Activated CD4-positive, alpha-beta T cell treated with anti-CD3 and anti-CD28 coated beads for 24 hours (primary cell): ENCODE data around the gene SFI1.
"Not testable (repeated sequence)": the region's sequence is repeated elsewhere in the genome, so short reads cannot be mapped to it uniquely, and the experiment has no call there.

Experiments
- DNase-seq, 2 donors: peaks; one replicate each; pipeline ENCODE4 v3.0.0-alpha.2; 2020; ENCODE audit warnings: low read depth in 2 of 2

SFI1 gene

DNA sequence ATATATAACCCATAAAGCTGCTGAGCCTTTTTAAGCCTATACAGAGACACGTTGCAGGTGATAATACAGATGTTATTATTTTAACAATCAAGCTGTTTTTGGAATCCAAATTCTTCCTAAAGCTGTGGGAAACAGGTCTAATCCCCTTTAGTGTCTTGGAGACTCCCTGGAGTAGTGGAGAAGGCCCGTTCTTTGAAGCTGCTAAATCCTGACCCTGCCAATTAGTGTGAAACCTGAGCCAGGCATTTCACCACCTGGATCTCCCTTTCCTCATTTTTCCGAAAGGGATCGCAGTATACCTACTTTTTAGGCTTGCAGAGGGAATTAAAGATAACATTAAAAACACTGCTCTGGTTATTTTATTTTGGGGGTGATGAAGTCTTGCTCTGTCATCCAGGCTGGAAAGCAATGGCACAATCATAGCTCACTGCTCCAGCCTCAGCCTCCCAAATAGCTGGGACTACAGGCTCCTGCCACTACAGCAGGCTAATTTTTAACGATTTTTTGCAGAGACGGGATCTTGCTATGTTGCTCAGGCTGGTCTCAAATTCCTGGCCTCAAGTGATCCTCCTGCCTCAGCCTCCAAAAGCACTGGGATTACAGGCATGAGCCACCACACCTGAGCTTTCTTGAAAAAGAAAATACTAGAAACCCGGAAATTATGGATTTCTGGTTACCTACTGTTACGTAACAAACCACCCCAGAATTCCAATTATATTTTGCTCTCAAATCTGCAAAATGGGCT, 4.9 kb upstream of the SFI1 start:
- no peak for DNase-seq

DNA sequence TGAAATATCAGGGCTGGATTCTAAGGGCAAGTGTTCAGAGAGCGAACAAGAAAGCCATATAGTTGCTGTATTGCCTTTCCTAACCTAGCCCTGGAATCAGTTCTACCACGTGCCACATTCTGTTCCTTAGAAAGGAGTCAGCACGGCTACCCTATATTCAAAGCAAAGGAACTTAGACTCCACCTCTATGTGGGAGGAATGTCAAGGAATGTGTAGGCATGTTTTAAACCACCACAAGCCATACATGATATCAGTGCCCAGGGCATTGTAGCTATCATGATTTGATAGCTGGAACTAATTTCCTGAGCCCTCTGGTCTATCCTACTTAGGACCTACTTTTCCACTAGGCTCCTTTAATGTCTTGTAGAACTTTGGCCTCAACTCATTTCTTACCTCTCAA, 4.2 kb upstream of the SFI1 start:
- no peak for DNase-seq

DNA sequence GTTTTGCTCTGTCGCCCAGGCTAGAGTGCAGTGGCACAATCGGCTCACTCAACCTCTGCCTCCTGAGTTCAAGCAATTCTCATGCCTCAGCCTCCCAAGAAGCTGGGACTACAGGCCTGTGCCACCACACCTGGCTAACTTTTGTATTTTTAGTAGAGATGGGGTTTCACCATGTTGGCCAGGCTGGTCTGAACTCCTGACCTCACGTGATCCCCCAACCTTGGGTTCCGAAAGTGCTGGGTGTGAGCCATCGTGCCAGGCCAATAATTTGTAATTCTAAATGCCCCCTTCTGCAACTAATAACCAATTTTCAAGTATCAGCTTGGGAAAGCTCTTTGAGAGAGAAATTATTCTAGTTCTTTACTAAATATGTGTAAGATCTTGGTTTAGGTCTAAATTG, 3.0 kb upstream of the SFI1 start:
- not testable (repeated sequence) for DNase-seq

DNA sequence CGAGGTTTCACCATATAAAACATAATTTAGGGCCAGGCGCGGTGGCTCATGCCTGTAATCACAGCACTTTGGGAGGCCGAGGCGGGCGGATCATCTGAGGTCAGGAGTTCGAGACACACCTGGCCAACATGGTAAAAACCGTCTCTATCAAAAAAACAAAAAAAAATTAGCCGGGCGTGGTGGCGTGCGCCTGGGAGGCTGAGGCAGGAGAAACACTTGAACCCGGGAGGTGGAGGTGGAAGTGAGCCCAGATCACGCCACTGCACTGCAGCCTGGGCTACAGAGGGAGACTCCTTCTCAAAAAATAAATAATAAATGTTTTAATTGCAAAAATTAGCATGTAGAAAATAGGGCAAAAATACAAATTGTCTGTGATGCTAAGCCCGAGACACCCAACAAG, 993 bp upstream of the SFI1 start:
- no peak for DNase-seq

DNA sequence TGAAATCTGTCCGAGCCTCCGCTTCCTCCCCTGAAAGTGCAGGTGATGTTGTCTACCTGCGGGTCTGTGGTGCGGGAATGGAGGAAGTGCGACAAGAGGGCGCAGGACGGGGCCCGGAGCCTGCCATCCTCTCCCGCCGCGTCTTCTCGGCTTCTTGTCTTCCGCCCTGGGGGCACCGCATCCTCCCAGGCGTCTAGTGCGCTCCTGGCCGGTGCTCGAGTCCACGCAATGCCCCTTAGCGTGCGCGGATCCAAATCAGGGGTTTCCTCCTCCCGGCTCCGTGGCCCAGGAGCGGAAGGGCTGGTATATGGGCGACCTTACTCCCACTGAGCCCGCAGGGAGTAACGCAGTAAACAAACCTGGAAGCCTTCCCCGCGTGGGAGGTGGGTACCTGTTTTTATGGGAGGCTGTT, 405 bp downstream of the SFI1 start:
- DNase-seq: peak in 1 of 2 donors; percentile 25

DNA sequence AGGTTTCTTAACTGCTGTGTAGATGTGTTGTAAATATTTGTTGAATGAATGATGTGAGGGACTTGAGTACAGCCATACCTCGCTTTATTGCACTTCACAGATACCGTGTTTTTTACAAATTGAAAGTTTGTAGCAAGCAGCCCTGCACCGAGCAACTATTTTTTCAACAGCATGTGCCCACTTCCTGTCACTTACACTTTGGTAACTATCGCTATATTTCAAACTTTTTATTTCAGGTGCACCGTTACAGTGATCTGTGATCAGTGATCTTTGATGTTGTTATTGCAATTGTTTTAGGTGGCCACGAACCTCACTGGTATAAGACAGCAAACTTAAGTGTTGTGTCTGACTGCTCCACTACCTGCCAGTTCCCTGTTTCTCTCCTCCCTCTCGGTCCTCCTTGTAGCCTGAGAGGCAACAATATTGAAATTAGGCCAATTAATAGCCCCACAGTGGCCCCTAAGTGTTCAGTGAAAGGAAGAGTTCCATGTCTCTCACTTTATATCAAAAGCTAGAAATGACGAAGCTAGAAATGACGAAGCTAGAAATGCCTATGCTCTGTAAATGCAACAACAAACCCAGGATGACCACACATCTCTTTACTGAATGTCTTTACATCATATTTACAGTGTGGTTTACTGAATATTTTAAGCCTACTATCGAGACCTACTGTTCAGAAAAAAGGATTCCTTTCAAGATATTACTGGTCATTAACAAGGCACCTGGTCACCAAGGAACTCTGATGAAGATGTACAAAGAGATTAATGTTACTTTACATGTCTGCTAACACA, 1.0 kb downstream of the SFI1 start:
- no peak for DNase-seq

DNA sequence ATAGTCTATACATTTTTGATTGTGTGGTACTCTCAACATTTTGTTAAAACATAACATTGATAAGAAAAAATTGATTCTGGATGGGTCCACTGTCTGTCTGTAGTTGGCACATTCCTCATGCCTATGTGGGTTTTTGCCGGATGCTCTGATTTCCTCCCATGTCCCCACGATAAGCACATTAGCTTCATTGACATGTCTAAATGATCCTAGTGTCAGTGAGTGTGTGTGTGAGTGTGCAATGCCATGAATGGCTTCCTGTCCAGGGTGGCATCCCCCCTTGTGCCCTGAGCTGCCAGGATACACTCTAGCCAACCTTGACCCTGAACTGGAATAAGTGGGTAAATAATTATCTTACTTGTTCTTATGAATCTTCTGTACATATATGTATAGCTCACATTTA, 5.4 kb downstream of the SFI1 start:
- DNase-seq: no peak

DNA sequence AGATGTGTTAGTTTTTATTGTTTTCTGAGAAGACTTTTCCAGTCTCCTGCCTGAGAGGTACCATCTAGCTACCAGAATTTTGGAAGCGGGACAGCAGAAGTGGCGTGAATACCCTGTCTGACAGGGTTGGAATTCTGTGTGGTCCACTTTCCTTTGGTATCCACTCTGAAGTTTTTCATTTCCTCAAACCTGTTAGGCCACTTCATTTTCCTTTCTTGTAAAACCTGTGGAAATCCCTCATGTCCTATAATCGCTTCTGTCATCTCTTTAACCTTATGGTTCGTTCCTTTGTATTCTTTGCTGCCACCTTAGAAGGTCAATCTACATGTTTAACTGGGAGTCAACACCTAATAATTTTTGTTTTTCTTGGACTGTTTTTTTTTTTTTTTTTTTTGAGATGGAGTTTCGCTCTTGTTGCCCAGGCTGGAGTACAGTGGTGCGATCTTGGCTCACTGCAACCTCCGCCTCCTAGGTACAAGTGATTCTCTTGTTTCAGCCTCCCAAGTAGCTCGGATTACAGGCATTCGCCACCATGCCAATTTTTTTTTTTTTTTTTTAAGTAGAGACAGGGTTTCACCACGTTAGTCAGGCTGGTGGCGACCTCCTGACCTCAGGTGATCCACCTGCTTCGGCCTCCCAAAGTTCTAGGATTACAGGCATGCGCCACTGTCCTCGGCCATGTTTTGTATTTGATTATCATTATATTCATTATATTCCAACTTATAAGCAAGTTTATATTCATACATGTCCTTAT, 7.1 kb downstream of the SFI1 start:
- DNase-seq: no peak

DNA sequence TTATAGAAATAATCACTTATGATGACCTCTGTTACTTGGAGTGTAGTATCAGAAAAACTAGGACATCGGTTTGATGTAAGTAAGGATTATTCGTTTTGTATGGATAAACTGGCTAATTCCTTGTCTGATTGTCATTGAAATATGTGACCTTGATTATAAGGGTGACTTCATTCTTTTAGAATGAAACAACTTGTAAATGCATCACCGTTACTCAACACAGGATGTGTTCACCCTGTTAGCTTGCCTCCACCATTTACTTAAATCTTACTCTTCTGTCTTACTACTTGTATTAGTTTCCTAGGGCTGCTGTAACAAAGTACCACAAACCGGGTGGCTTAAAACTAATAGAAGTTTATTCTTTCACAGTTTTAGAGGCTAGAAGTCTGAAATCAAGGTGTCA, 7.9 kb downstream of the SFI1 start:
- DNase-seq: no peak

DNA sequence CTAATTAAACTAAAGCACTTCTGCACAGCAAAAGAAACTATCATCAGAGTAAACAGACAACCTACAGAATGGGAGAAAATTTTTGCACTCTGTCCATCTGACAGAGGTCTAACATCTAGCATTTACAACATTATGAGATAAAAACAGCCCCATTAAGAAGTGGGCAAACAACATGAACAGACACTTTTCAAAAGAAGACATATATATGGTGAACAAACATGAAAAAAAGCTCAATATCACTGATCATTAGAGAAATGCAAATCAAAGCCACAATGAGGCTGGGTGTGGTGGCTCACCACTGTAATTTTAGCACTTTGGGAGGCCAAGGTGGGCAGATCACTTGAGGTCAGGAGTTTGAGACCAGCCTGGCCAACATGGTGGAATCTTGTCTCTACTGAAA, 11.2 kb downstream of the SFI1 start:
- not testable (repeated sequence) for DNase-seq

DNA sequence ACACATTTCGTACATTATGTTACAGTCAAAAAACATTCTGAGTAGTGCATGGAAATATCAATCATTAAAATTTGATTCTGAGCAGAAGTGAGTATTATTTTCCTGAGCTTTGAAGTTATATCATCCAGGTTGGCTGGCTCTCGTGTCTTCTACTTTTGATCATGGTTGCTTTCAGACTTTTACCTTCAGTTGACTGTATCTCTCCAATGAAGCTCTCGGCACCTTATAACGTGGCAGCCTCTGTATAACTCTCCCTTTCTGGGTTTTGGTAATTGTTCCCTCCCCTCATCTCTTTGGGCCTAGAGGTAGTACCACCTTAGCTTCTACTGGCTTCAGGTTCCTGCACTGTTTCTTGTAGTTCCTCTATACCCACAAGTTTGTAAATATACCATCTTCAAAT, 12.2 kb downstream of the SFI1 start:
- no peak for DNase-seq

DNA sequence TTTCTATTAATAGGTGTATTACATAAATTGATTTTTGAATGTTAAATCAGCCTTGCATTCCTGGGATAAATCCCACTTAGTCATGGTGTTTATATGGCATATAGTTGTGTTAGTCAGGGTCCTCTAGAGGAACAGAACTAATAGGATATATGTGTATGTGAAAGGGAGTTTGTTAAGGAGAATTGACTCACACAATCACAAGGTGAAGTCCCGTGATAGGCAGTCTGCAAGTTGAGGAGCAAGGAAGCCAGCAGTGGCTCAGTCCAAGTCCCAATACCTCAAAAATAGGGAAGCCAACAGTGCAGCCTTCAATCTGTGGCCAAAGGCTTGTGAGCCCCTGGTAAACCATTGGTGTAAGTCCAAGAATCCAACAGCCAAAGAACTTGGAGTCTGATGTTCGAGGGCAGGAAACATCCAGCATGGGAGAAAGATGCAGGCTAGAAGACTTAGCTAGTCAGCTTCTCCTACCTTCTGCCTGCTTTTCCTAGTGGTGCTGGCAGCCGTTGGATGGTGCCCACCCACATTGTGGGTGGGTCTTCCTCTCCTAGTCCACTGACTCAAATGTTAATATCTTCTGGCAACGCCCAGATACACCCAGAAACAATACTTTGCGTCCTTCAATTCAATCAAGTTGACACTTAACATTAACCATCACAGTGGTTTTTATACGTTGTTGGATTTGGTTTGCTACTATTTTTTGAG, 12.9 kb downstream of the SFI1 start:
- DNase-seq: no peak

DNA sequence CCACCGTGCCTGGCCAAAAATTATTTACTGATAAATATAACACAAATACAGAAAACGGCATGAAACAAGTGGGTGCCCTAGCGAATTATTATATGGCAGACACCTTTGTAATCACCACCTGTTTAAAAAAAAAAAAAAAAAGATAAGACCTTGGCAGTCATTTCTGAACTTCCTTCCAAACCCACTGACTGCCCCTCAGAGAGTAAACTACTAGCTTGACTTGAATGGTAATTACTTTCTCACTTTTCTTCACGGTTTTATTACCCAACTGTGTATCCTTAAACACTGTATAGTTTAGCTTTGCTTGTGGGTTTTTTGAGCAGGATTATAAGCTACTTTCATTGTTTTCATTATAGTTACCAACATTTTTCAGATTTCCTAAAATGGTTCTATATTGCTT, 23.7 kb downstream of the SFI1 start:
- DNase-seq: no peak

DNA sequence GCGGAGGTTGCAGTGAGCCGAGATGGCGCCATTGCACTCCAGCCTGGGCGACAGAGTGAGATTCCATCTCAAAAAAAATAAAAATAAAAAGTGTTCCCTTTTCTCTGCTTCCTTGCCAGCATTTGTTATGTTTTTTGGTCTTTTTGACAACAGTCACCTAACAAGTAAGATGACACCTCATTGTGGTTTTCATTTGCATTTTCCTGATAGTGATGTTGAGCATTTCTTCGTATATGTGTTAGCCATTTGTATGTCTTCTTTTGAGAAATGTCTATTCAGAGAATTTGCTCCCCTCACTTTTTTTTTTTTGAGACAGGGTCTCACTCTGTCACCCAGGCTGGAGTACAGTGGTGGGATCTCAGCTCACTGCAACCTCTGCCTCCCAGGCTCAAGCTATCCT, 27.8 kb downstream of the SFI1 start:
- not testable (repeated sequence) for DNase-seq

DNA sequence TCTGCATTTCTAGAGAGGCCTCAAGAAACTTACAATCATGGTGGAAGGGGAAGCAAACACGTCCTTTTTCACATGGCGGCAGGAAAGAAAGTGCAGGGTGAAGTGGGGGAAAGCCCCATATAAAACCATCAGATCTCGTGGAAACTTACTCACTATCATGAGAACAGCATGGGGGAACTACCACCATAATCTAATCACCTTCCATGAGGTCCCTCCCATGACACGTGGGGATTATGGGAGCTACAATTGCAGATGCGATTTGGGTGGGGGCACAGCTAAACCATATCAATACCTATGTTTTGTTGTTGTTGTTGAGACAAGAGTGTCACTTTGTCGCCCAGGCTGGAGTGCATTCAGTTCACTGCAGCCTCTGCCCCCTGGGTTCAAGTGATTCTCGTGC, 29.9 kb downstream of the SFI1 start:
- peak in 1 of 2 donors; percentile 45 for DNase-seq

DNA sequence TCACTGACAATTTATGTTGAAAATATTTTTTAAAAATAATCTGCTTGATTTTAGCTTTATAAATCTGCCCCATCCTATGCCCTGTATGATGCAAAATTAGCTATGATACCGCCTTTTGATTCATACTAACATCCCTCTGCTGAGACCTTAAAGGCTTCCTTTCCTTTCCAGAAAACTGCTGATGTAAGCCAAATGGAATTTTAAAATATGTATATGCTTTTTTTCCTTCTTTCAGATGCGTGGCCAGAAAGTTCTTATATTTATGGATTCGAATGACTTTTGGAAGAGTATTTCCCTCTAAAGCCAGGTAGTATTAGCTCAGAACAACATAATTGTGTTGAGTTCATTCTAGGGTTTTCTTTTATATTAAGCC, 34.5 kb downstream of the SFI1 start:
- no peak for DNase-seq

DNA sequence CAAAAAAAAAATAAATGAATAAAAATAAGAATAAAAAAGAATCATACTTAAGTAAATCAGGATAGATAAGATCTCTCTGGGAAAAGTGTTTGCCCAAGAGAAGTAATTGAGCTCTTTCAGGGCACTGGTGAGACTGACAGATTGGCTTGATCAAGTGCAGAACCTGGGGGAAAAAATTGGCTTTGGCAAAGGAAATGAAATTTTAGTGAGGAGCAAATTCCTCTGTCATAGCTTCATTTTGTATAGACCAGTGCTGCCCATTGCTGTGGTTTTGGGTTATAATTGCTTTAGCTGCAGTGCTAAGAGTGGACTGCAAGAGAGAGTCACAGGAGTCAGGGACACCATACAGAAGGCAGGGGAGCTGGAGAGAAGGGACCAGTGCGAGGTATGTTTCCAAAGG, 35.7 kb downstream of the SFI1 start:
- no peak for DNase-seq

DNA sequence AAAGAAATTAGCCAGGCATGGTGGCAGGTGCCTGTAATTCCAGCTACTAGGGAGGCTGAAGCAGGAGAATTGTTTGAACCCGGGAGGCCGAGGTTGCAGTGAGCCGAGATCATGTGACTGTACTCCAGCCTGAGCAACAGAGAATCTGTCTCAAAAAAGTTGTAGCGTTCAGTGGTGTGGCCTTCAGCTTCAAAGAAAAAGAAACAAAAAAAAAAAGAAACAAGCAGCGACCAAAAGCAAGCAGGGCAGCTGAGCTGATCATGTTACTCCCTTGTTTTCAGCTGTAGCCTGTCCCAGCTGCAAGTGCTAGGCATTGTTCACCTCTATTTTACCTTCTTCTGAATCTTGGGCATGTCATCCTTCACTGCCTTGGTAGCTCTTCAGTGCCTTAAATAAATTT, 37.0 kb downstream of the SFI1 start:
- no peak for DNase-seq

DNA sequence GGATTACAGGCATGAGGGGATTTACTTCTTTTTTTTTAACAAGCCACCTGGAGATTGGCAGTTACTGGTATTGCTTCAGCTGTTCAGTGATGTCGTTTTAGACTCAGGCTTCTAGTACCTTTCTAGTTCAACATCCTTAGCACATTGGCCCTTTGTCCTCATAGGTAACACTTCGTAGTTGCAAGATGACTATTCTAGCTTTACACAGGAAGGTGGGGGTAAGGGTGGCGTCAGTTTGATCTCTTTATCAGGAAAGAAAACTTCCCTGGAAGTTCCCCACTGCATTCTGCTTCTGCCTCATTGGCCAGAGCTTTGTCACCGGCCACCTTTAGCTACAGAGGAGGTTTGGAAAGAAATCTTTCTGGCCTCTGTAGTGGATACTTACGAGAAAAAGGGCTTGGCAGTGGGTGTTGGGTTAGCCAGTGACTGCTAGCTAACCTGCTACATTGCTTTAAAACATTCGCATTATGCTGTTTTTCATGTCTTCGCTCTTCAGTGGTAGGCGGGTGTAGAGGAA, 40.7 kb downstream of the SFI1 start:
- peak in 1 of 2 donors; percentile 23 for DNase-seq

DNA sequence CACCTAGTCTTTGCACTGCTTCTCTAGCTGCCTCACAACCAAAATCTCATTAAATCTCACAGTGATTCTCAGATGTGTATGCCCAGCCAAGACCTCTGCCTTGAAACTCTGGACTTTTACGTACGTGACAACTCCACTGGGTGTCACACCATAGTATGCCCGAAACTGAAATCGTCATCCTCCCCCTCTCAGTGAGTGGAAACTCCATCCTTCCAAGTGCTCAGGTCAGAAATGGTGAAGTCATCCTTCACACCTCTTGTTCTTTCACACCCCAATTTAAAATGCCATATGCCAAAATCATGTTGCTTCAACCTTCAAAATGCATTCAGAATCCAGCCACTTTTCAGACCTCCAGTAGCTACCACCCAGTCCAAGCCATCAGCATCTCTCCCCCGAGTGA, 42.5 kb downstream of the SFI1 start:
- no peak for DNase-seq

DNA sequence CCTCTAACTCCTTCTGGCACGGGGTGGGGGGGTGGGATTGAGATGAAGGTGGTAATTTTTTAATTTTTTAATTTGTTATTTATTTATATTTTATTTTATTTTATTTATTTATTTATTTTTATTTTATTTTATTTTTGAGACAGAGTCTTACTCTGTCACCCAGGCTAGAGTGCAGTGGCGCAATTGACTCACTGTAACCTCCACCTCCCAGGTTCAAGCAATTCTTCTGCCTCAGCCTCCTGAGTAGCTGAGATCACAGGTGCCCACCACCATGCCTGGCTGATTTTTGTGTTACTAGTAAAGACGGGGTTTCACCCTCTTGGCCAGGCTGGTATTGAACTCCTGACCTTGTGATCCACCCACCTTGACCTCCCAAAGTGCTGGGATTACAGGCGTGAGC, 43.8 kb downstream of the SFI1 start:
- not testable (repeated sequence) for DNase-seq

DNA sequence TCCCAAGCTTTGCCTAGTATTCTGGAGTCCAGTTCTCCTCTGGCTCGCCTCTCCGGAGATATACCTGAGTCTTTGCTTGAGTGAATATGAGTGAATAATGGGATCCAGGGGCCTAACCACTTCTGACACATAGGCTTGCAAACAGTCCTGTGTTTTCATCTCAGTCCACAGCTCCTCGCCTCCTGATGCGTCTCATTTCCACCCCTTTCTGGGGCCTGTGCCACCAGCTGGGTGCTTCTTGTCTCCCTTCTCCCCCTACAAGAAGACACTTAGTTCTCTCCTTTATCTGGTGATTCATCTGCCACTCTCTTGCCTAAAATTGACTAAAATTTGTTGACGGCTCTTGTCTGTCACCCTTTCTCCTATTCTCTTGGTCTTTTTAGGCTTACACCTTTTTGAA, 44.6 kb downstream of the SFI1 start:
- DNase-seq: no peak
